ENCODE data around the gene STOX1.

DNA sequence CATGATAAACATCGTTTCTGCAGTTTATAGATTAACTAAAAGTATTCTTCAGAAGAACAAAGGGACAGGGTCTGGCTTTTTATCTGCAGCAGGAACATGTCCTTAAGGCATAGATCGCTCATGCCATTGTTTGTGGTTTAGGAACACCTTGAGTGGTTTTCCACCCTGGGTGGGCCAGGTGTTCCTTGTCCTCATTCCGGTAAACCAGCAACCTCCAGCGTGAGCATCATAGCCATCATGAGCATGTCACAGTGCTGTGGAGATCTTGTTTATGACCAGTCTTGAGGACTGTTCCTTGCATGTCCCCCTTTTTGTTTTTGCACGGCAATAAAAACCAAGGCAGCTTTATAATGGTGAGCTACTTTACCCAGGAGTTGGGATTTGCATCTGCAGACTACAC is 33.9 kb downstream of the STOX1 start:
- TF ChIP-seq, protein P1, sequence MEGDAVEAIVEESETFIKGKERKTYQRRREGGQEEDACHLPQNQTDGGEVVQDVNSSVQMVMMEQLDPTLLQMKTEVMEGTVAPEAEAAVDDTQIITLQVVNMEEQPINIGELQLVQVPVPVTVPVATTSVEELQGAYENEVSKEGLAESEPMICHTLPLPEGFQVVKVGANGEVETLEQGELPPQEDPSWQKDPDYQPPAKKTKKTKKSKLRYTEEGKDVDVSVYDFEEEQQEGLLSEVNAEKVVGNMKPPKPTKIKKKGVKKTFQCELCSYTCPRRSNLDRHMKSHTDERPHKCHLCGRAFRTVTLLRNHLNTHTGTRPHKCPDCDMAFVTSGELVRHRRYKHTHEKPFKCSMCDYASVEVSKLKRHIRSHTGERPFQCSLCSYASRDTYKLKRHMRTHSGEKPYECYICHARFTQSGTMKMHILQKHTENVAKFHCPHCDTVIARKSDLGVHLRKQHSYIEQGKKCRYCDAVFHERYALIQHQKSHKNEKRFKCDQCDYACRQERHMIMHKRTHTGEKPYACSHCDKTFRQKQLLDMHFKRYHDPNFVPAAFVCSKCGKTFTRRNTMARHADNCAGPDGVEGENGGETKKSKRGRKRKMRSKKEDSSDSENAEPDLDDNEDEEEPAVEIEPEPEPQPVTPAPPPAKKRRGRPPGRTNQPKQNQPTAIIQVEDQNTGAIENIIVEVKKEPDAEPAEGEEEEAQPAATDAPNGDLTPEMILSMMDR (IDR thresholded peaks at IDR 0.05; ENCODE audit: insufficient read depth, low read length), result no peak
- no peak for TF ChIP-seq POLR2AphosphoS5 (IDR thresholded peaks at IDR 0.05; ENCODE audit: low read depth)
- TF ChIP-seq, protein P2, sequence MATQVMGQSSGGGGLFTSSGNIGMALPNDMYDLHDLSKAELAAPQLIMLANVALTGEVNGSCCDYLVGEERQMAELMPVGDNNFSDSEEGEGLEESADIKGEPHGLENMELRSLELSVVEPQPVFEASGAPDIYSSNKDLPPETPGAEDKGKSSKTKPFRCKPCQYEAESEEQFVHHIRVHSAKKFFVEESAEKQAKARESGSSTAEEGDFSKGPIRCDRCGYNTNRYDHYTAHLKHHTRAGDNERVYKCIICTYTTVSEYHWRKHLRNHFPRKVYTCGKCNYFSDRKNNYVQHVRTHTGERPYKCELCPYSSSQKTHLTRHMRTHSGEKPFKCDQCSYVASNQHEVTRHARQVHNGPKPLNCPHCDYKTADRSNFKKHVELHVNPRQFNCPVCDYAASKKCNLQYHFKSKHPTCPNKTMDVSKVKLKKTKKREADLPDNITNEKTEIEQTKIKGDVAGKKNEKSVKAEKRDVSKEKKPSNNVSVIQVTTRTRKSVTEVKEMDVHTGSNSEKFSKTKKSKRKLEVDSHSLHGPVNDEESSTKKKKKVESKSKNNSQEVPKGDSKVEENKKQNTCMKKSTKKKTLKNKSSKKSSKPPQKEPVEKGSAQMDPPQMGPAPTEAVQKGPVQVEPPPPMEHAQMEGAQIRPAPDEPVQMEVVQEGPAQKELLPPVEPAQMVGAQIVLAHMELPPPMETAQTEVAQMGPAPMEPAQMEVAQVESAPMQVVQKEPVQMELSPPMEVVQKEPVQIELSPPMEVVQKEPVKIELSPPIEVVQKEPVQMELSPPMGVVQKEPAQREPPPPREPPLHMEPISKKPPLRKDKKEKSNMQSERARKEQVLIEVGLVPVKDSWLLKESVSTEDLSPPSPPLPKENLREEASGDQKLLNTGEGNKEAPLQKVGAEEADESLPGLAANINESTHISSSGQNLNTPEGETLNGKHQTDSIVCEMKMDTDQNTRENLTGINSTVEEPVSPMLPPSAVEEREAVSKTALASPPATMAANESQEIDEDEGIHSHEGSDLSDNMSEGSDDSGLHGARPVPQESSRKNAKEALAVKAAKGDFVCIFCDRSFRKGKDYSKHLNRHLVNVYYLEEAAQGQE (IDR thresholded peaks at IDR 0.05; ENCODE audit: insufficient replicate concordance, low read depth), result no peak

Data from HL-60 (cell line).